ENCODE results near the gene PDE4A. TPM values are rescaled to one million over a fixed set of nuclear protein-coding genes. Genes with fewer than 3 reads are reported as not detected.

PDE4A gene
- total and polyA plus RNA-seq, 12 donors = 0.28 to 20.4 (median 11.2) TPM

DNA sequence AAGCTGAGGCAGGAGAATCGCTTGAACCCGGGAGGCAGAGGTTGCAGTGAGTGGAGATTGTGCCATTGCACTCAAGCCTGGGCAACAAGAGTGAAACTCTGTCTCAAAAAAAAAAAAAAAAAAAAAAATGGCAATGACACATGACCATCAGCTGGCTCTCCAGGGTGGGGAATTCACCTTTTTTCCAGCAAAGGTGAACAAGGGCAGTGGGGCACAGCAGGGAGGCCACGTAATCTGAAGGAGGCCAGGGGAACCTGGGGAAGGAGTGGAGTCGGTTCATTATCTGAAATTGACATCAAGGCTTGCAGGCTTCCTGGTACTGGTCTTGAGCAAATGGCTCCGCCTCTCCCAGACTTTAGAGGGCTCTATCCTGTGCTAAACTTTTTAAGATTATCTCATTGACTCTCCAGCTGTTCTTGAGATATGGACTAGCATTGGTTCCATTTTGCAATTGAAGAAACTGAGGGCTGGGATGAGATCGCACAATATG is 54.7 kb downstream of the PDE4A start:
- Histone ChIP-seq H3K4me1 (replicated peaks in 1 of 2) (peaks cover 0 to 14% of the 10 kb centered on the region in 2 donors), H3K27me3 (no peaks in the 10 kb centered on the region), H3K36me3 (replicated peaks in 1 of 2) (no peaks in the 10 kb centered on the region), H3K27ac (no peak overlapping the region), H3K9me3 (replicated peaks in 1 of 3) (no peaks in the 10 kb centered on the region), H3K4me3 (no peak overlapping the region)
- no peak for DNase-seq
- TF ChIP-seq, protein P1, sequence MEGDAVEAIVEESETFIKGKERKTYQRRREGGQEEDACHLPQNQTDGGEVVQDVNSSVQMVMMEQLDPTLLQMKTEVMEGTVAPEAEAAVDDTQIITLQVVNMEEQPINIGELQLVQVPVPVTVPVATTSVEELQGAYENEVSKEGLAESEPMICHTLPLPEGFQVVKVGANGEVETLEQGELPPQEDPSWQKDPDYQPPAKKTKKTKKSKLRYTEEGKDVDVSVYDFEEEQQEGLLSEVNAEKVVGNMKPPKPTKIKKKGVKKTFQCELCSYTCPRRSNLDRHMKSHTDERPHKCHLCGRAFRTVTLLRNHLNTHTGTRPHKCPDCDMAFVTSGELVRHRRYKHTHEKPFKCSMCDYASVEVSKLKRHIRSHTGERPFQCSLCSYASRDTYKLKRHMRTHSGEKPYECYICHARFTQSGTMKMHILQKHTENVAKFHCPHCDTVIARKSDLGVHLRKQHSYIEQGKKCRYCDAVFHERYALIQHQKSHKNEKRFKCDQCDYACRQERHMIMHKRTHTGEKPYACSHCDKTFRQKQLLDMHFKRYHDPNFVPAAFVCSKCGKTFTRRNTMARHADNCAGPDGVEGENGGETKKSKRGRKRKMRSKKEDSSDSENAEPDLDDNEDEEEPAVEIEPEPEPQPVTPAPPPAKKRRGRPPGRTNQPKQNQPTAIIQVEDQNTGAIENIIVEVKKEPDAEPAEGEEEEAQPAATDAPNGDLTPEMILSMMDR (IDR thresholded peaks at IDR 0.05) = no peak
- TF ChIP-seq POLR2A (IDR thresholded peaks at IDR 0.05) = no peak
- 48 to 74% (median 66%) methylated on average over 4 to 6 of the region's 6 CpGs for WGBS, 4 donors
- intact Hi-C loops (cut with DNase I) = no loop called here

DNA sequence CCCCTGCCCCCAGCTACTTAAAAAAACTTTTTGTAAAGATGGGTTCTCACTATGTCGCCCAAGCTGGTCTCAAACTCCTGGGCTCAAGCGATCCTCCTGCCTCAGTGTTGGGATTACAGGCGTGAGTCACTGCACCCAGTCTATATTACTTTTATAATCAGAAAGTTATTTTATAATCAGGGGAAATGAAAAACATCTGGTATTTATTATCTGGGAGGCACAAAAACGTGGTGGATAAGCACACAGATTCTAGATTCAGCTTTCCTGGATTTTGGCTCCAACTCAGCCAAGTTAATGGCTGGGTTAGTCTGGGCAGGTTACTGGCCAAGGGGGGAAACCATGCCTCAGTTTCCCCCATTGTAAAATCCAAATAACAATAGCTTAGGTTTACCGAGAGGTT is 58.1 kb downstream of the PDE4A start:
- H3K4me3 ChIP-seq = no peak overlapping the region
- intact Hi-C loops (cut with DNase I) = no loop called here
- H3K36me3 ChIP-seq (replicated peaks in 1 of 2) = no peaks in the 10 kb centered on the region
- DNase-seq = no peak
- H3K9me3 ChIP-seq (replicated peaks in 1 of 3) = no peaks in the 10 kb centered on the region
- 30 to 41% (median 33%) methylated on average over 5 of the region's 5 CpGs for WGBS, 4 donors
- peaks cover 0 to 13% of the 10 kb centered on the region in 2 donors for H3K4me1 ChIP-seq (replicated peaks in 1 of 2)
- H3K27ac ChIP-seq = no peak overlapping the region
- TF ChIP-seq POLR2A (IDR thresholded peaks at IDR 0.05) = no peak
- TF ChIP-seq, protein P1 (IDR thresholded peaks at IDR 0.05) = no peak
- no peaks in the 10 kb centered on the region for H3K27me3 ChIP-seq

DNA sequence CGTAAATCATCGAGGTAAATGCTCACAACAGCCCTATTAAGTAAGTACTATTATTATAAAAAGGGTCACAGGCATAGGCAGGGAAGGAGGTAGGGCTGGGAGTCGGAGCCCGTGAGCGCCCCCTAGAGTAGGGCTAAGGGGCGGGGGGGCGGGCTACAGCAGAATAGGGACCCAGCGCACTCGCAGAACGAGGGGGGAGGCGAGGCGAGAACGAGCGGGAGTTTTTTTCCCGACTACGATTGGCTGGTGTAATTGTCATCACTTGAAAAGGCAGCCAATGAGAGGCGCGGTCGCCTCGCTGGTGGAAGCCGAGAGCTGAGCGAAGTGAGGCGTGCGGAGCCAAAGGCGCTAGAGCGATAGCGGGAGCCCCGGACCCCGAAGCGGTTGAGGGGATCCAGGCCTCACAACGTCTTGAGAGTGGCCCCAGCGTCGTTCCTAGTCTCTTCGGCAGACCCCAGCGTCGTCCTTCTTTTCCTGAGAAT is 58.6 kb downstream of the PDE4A start:
- no peak overlapping the region for H3K27ac ChIP-seq

DNA sequence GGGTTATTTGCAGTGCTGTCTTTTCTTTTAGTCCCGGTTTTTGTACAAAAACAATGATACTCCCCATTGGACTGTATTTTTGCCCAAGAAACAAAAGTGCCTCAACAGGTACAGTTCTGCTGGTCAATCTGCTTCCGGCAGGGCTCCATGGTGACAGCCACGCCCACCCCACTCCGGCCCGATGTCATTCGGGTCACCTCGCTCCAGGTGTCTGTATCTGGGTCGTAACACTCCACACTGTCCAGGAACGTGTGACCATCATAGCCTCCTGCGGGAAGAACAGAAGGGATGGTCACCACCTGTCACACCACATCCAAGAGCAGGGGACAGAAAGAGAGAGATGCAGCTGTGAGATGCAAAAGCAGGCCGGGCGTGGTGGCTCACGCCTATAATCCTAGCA is 66.2 kb downstream of the PDE4A start:
- Histone ChIP-seq H3K27ac (peak overlapping the region in 3 of 5 donors; percentile 11 to 76 (median 31)), H3K36me3 (replicated peaks in 1 of 2) (peaks cover 0 to 50% of the 10 kb centered on the region in 2 donors), H3K9me3 (replicated peaks in 1 of 3) (no peaks in the 10 kb centered on the region), H3K27me3 (no peaks in the 10 kb centered on the region), H3K4me3 (no peak overlapping the region), H3K4me1 (replicated peaks in 1 of 2) (peaks cover 9 to 16% of the 10 kb centered on the region in 2 donors)
- 62 to 76% (median 73%) methylated on average over 13 of the region's 13 CpGs for WGBS, 4 donors
- DNase-seq = no peak
- intact Hi-C loops (cut with DNase I) = no loop called here
- no peak for TF ChIP-seq POLR2A (IDR thresholded peaks at IDR 0.05)
- TF ChIP-seq, protein P1 (IDR thresholded peaks at IDR 0.05) = no peak

More for the DNA sequence above, 58.6 kb downstream of the PDE4A start:
- Histone ChIP-seq H3K36me3 (replicated peaks in 1 of 2) (no peaks in the 10 kb centered on the region), H3K27me3 (no peaks in the 10 kb centered on the region), H3K9me3 (replicated peaks in 1 of 3) (no peaks in the 10 kb centered on the region), H3K4me3 (peak overlapping the region in 2 of 4 donors; percentile 1 to 39), H3K4me1 (replicated peaks in 1 of 2) (peaks cover 0 to 14% of the 10 kb centered on the region in 2 donors)
- 0 to 1% (median 1%) methylated on average over 20 to 36 of the region's 36 CpGs for WGBS, 4 donors
- TF ChIP-seq POLR2A (IDR thresholded peaks at IDR 0.05) = peak in 1 of 2 donors; percentile 19
- TF ChIP-seq, protein P1 (IDR thresholded peaks at IDR 0.05) = peak in 5 of 6 experiments; percentile 7 to 70 (median 41)
- peak; percentile 90 to 98 (median 93) for DNase-seq
- intact Hi-C loops (cut with DNase I) = no loop called here

Data from adrenal gland (tissue), 12 donors.